CD14-positive monocyte (primary cell): ENCODE results near the gene TBC1D4. TPM values are rescaled to one million over a fixed set of nuclear protein-coding genes. Genes with fewer than 3 reads are reported as not detected.

Experiments used
- DNase-seq, 3 donors: peaks; one replicate each; pipeline ENCODE4 v3.0.0-alpha.2; 2011 to 2022
- H2AFZ ChIP-seq: 2 replicates; pipeline ENCODE4 v1.6.0; 2012; ENCODE audit warnings: mild to moderate bottlenecking, low read depth, low read length, inconsistent platforms; ENCODE audit not compliant: insufficient read depth, poor library complexity, severe bottlenecking
- H3K27ac ChIP-seq, 2 donors: 1 replicate in 1 of 2; 2 replicates in 1 of 2; pipeline ENCODE4 v1.5.1; 2012 to 2013; ENCODE audit warnings: low read length in 2 of 2, control low read depth in 1 of 2, inconsistent platforms in 1 of 2, low read depth in 1 of 2, mild to moderate bottlenecking in 1 of 2
- H3K27me3 ChIP-seq, 2 donors: one replicate each; pipeline versions ENCODE4 v1.6.0 to v1.6.1; 2011 to 2013; ENCODE audit warnings: low read length in 2 of 2; ENCODE audit not compliant: control insufficient read depth in 2 of 2, insufficient read depth in 2 of 2
- H3K36me3 ChIP-seq, 2 donors: replicated peaks in 1 of 2; 1 replicate in 1 of 2; 2 replicates in 1 of 2; pipeline versions ENCODE4 v1.5.1 to v1.6.1; 2012 to 2013; ENCODE audit warnings: low read length in 2 of 2, control low read depth in 1 of 2, inconsistent platforms in 1 of 2, mild to moderate bottlenecking in 1 of 2; ENCODE audit not compliant: insufficient read depth in 2 of 2, control insufficient read depth in 1 of 2
- H3K4me1 ChIP-seq, 2 donors: 1 replicate in 1 of 2; 2 replicates in 1 of 2; pipeline versions ENCODE4 v1.5.1 to v1.6.1; 2012 to 2013; ENCODE audit warnings: low read length in 2 of 2, control low read depth in 1 of 2, inconsistent platforms in 1 of 2, mild to moderate bottlenecking in 1 of 2, moderate library complexity in 1 of 2; ENCODE audit not compliant: insufficient read depth in 2 of 2, control insufficient read depth in 1 of 2
- H3K4me2 ChIP-seq: replicated peaks from 2 replicates; pipeline ENCODE3; 2012; ENCODE audit warnings: low read length, moderate library complexity, mild to moderate bottlenecking; ENCODE audit not compliant: poor library complexity, severe bottlenecking; ENCODE audit errors: extremely low read depth
- H3K4me3 ChIP-seq, 3 experiments: fragments of 200-600 bp in 1 of 3; sonication (generic) in 1 of 3; replicated peaks in 1 of 3; 1 replicate in 2 of 3; 2 replicates in 1 of 3; pipeline ENCODE4 v1.5.1; 2011 to 2013; ENCODE audit warnings: low read length in 3 of 3, mild to moderate bottlenecking in 3 of 3, control low read depth in 2 of 3, low read depth in 2 of 3, inconsistent platforms in 1 of 3, moderate library complexity in 1 of 3
- H3K79me2 ChIP-seq: 2 replicates; pipeline ENCODE4 v1.6.0; 2012; ENCODE audit warnings: mild to moderate bottlenecking, control low read depth, inconsistent platforms, low read length, moderate library complexity; ENCODE audit not compliant: insufficient read depth
- H3K9ac ChIP-seq: 2 replicates; pipeline ENCODE4 v1.6.0; 2017; ENCODE audit warnings: low read length, mild to moderate bottlenecking; ENCODE audit not compliant: insufficient read depth, poor library complexity, severe bottlenecking
- H3K9me3 ChIP-seq, 2 donors: replicated peaks in 1 of 2; 1 replicate in 1 of 2; 2 replicates in 1 of 2; pipeline versions ENCODE4 v1.5.1 to v1.6.1; 2012 to 2013; ENCODE audit warnings: low read length in 2 of 2, control low read depth in 1 of 2; ENCODE audit not compliant: control insufficient read depth in 1 of 2, insufficient read depth in 1 of 2
- H4K20me1 ChIP-seq: 2 replicates; pipeline ENCODE4 v1.6.0; 2012; ENCODE audit warnings: mild to moderate bottlenecking, low read length, control low read depth, moderate library complexity; ENCODE audit not compliant: insufficient read depth
- H3K27ac Mint-ChIP-seq, 7 donors: one replicate each; pipeline ENCODE4 v1.8.0; 2020; ENCODE audit warnings: mild to moderate bottlenecking in 7 of 7, mixed read lengths in 7 of 7, moderate library complexity in 6 of 7, inconsistent platforms in 2 of 7
- H3K27me3 Mint-ChIP-seq, 3 donors: one replicate each; pipeline ENCODE4 v1.8.0; 2021 to 2022; ENCODE audit warnings: low read depth in 3 of 3, mild to moderate bottlenecking in 3 of 3, mixed read lengths in 3 of 3, moderate library complexity in 3 of 3, inconsistent platforms in 1 of 3
- H3K36me3 Mint-ChIP-seq, 2 donors: one replicate each; pipeline ENCODE4 v1.8.0; 2020; ENCODE audit warnings: mixed read lengths in 2 of 2, inconsistent platforms in 1 of 2, mild to moderate bottlenecking in 1 of 2
- H3K4me1 Mint-ChIP-seq: one replicate; pipeline ENCODE4 v1.8.0; 2020; ENCODE audit warnings: mild to moderate bottlenecking, mixed read lengths
- H3K4me3 Mint-ChIP-seq, 2 donors: one replicate each; pipeline ENCODE4 v1.8.0; 2020; ENCODE audit warnings: mild to moderate bottlenecking in 2 of 2, mixed read lengths in 2 of 2, moderate library complexity in 1 of 2
- H3K9me3 Mint-ChIP-seq, 7 donors: one replicate each; pipeline ENCODE4 v1.8.0; 2020 to 2022; ENCODE audit warnings: mixed read lengths in 7 of 7, mild to moderate bottlenecking in 6 of 7, moderate library complexity in 6 of 7, inconsistent platforms in 2 of 7
- WGBS: methylation state at CpG from one replicate; pipeline ENCODE4 v1.1.5; 2013; ENCODE audit warnings: missing lambda C conversion rate; ENCODE audit not compliant: insufficient coverage; 5-methylcytosine and 5-hydroxymethylcytosine counted together
- intact Hi-C, 2 donors: fragments of 100-400 bp; cut with micrococcal nuclease; formaldehyde crosslinking; loops; one replicate each; pipeline versions ENCODE4 v1.15.0 to v1.15.1; 2023
- polyA plus RNA-seq, 3 donors: library from polyadenylated mRNA; depleted of rRNA in 1 of 3; unstranded in 2 of 3; stranded (reverse) in 1 of 3; fragments of 300-500 nt in 2 of 3; fragments of >200 nt in 1 of 3; fragmentation: Illumina TruSeq in 2 of 3; gene quantifications; 1 replicate in 2 of 3; 2 replicates in 1 of 3; pipeline ENCODE4 v1.2.3, GENCODE V29; 2012 to 2021
- TF ChIP-seq, protein P1 (sequence below): fragments of 200-600 bp; IDR thresholded peaks from one replicate; pipeline ENCODE4 v1.8.0; 2022; ENCODE audit warnings: antibody characterized with exemption, mild to moderate bottlenecking

The TBC1D4 gene
- polyA plus RNA-seq, 3 donors = 2.0 to 6.7 (median 2.5) TPM

DNA sequence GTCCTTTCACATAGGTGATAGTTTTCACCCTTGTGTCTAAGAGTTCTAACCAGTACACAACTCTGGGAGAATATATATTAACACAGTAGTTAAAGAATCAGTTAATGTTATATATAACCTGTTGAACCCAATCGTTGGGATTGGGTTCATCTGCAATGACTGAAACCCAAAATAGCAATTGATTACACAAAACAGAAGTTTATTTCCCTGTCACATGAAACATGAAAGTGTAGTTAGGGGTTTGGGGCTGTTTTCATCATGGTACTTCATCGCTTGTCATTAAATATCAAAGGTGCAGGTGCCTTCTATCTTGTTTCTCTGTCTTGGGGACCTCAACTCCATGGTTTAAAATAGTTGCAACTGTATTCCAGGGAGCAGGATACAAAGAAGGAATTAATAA is 106.6 kb downstream of the TBC1D4 start:
- Mint-ChIP-seq H3K27me3 (no peaks in the 10 kb centered on the region), H3K4me1 (no peaks in the 10 kb centered on the region), H3K36me3 (no peaks in the 10 kb centered on the region), H3K27ac (no peak overlapping the region), H3K4me3 (no peak overlapping the region), H3K9me3 (peaks cover 0 to 2% (median 0%) of the 10 kb centered on the region in 7 donors)
- intact Hi-C loops = no loop called here
- TF ChIP-seq, protein P1, sequence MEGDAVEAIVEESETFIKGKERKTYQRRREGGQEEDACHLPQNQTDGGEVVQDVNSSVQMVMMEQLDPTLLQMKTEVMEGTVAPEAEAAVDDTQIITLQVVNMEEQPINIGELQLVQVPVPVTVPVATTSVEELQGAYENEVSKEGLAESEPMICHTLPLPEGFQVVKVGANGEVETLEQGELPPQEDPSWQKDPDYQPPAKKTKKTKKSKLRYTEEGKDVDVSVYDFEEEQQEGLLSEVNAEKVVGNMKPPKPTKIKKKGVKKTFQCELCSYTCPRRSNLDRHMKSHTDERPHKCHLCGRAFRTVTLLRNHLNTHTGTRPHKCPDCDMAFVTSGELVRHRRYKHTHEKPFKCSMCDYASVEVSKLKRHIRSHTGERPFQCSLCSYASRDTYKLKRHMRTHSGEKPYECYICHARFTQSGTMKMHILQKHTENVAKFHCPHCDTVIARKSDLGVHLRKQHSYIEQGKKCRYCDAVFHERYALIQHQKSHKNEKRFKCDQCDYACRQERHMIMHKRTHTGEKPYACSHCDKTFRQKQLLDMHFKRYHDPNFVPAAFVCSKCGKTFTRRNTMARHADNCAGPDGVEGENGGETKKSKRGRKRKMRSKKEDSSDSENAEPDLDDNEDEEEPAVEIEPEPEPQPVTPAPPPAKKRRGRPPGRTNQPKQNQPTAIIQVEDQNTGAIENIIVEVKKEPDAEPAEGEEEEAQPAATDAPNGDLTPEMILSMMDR = no peak
- no peak overlapping the region for H3K27ac ChIP-seq
- H3K4me2 ChIP-seq = no peak overlapping the region
- no peaks in the 10 kb centered on the region for H3K36me3 ChIP-seq
- no peaks in the 10 kb centered on the region for H3K27me3 ChIP-seq
- no peak overlapping the region for H3K9ac ChIP-seq
- H4K20me1 ChIP-seq = no peaks in the 10 kb centered on the region
- H3K4me1 ChIP-seq = no peaks in the 10 kb centered on the region
- H3K9me3 ChIP-seq = no peaks in the 10 kb centered on the region
- H3K4me3 ChIP-seq = no peak overlapping the region
- WGBS = no CpG with 5 or more reads among the region's 2 CpGs
- DNase-seq = no peak
- H3K79me2 ChIP-seq = no peaks in the 10 kb centered on the region
- no peak overlapping the region for H2AFZ ChIP-seq

DNA sequence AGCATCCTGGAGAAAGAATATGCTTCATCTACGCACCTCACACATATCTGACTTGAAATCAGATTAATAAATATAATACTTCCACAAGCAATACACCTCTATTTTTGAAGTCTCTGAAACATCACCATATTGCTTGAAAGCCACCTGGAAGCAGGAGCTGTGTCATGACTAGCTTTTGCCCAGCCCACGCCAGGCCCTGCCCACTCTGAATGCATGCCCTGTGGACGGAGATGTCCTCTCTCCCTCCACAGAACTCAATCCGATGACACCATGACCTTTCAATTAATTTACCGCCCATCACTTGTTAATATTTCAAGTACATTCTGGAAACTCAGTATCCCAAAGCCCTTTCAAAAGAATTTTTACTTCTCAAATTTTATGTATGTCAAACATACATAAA is 108.0 kb downstream of the TBC1D4 start:
- H3K27ac Mint-ChIP-seq = no peak overlapping the region
- Histone ChIP-seq H3K36me3 (no peaks in the 10 kb centered on the region), H3K27ac (no peak overlapping the region), H3K27me3 (no peaks in the 10 kb centered on the region), H3K4me2 (no peak overlapping the region), H3K9me3 (no peaks in the 10 kb centered on the region), H3K9ac (no peak overlapping the region), H3K4me3 (no peak overlapping the region), H2AFZ (no peak overlapping the region), H4K20me1 (no peaks in the 10 kb centered on the region), H3K79me2 (no peaks in the 10 kb centered on the region), H3K4me1 (no peaks in the 10 kb centered on the region)
- H3K4me1 Mint-ChIP-seq = no peaks in the 10 kb centered on the region
- H3K27me3 Mint-ChIP-seq = no peaks in the 10 kb centered on the region
- TF ChIP-seq, protein P1 = no peak
- no peak for DNase-seq
- H3K4me3 Mint-ChIP-seq = no peak overlapping the region
- no peaks in the 10 kb centered on the region for H3K9me3 Mint-ChIP-seq
- 92% methylated on average over 5 of the region's 5 CpGs for WGBS
- intact Hi-C loops = no loop called here
- H3K36me3 Mint-ChIP-seq = no peaks in the 10 kb centered on the region
